Mesenchymal stem cell (in vitro differentiated cells and primary cell): Measurements from ENCODE around the gene LSP1.

Experiments used
- DNase-seq: peaks from one replicate; pipeline ENCODE4 v3.0.0-alpha.2; 2013
- H2AFZ ChIP-seq: one replicate; pipeline ENCODE4 v1.6.1; 2013; ENCODE audit warnings: low read depth, mild to moderate bottlenecking, control low read depth, inconsistent platforms, low read length, moderate library complexity
- H2AK5ac ChIP-seq: 2 replicates; pipeline ENCODE4 v1.6.1; 2013; ENCODE audit warnings: low read length, moderate library complexity, mild to moderate bottlenecking, inconsistent platforms; ENCODE audit not compliant: severe bottlenecking
- H2BK120ac ChIP-seq: one replicate; pipeline ENCODE4 v1.6.1; 2013; ENCODE audit warnings: low read depth, mild to moderate bottlenecking, inconsistent platforms, low read length, moderate library complexity
- H2BK12ac ChIP-seq, 2 experiments: one replicate each; pipeline ENCODE4 v1.6.1; 2013; ENCODE audit warnings: inconsistent platforms in 2 of 2, low read length in 2 of 2, mild to moderate bottlenecking in 2 of 2, moderate library complexity in 2 of 2, control low read depth in 1 of 2
- H2BK15ac ChIP-seq: one replicate; pipeline ENCODE4 v1.6.1; 2013; ENCODE audit warnings: mild to moderate bottlenecking, low read depth, inconsistent platforms; ENCODE audit not compliant: poor library complexity, severe bottlenecking
- H2BK5ac ChIP-seq: 2 replicates; pipeline ENCODE4 v1.6.1; 2013; ENCODE audit warnings: low read depth, mild to moderate bottlenecking, low read length, control low read depth, inconsistent platforms; ENCODE audit not compliant: poor library complexity, severe bottlenecking
- H3K14ac ChIP-seq, 2 experiments: one replicate each; pipeline ENCODE4 v1.6.1; 2013; ENCODE audit warnings: inconsistent platforms in 2 of 2, low read length in 2 of 2, control low read depth in 1 of 2, mild to moderate bottlenecking in 1 of 2, moderate library complexity in 1 of 2
- H3K18ac ChIP-seq, 2 experiments: one replicate each; pipeline ENCODE4 v1.6.1; 2013; ENCODE audit warnings: inconsistent platforms in 2 of 2, low read length in 2 of 2, control low read depth in 1 of 2, low read depth in 1 of 2, mild to moderate bottlenecking in 1 of 2
- H3K23ac ChIP-seq, 2 experiments: one replicate each; pipeline ENCODE4 v1.6.1; 2013; ENCODE audit warnings: inconsistent platforms in 2 of 2, low read length in 2 of 2, mild to moderate bottlenecking in 2 of 2, moderate library complexity in 2 of 2, control low read depth in 1 of 2
- H3K27ac ChIP-seq: 2 replicates; pipeline ENCODE4 v1.5.1; 2013; ENCODE audit warnings: mild to moderate bottlenecking, moderate library complexity, low read length, control low read depth, inconsistent platforms; ENCODE audit not compliant: poor library complexity, severe bottlenecking
- H3K27me3 ChIP-seq, 2 experiments: 2 replicates each; pipeline versions ENCODE4 v1.6.1 to v1.7.0; 2013; ENCODE audit warnings: low read length in 2 of 2, mild to moderate bottlenecking in 2 of 2, moderate library complexity in 2 of 2, control low read depth in 1 of 2, inconsistent platforms in 1 of 2; ENCODE audit not compliant: control insufficient read depth in 1 of 2, insufficient read depth in 1 of 2
- H3K36me3 ChIP-seq, 2 experiments: 2 replicates each; pipeline versions ENCODE4 v1.6.1 to v1.7.0; 2013; ENCODE audit warnings: low read length in 2 of 2, control low read depth in 1 of 2, inconsistent platforms in 1 of 2, low read depth in 1 of 2, mild to moderate bottlenecking in 1 of 2; ENCODE audit not compliant: insufficient read depth in 2 of 2, control insufficient read depth in 1 of 2
- H3K4ac ChIP-seq, 2 experiments: one replicate each; pipeline ENCODE4 v1.6.1; 2013; ENCODE audit warnings: inconsistent platforms in 2 of 2, low read length in 2 of 2, mild to moderate bottlenecking in 2 of 2, moderate library complexity in 2 of 2, control low read depth in 1 of 2, low read depth in 1 of 2
- H3K4me1 ChIP-seq: 2 replicates; pipeline ENCODE4 v1.6.1; 2013; ENCODE audit warnings: low read depth, low read length, control low read depth; ENCODE audit not compliant: control insufficient read depth, insufficient read depth
- H3K4me2 ChIP-seq: 2 replicates; pipeline ENCODE4 v1.6.1; 2013; ENCODE audit warnings: low read length, mild to moderate bottlenecking, inconsistent platforms; ENCODE audit not compliant: poor library complexity, severe bottlenecking
- H3K4me3 ChIP-seq, 2 experiments: 2 replicates each; pipeline versions ENCODE4 v1.5.1 to v1.7.0; 2013; ENCODE audit warnings: low read length in 2 of 2, mild to moderate bottlenecking in 2 of 2, control low read depth in 1 of 2, low read depth in 1 of 2; ENCODE audit not compliant: insufficient read depth in 1 of 2
- H3K79me1 ChIP-seq: replicated peaks from 2 replicates; pipeline ENCODE4 v1.6.1; 2013; ENCODE audit warnings: mild to moderate bottlenecking, control low read depth, low read length, inconsistent platforms; ENCODE audit not compliant: poor library complexity, severe bottlenecking
- H3K9ac ChIP-seq: 2 replicates; pipeline ENCODE4 v1.7.0; 2013; ENCODE audit warnings: mild to moderate bottlenecking, low read length, moderate library complexity
- H3K9me3 ChIP-seq: 2 replicates; pipeline ENCODE4 v1.7.0; 2013; ENCODE audit warnings: mild to moderate bottlenecking, low read length; ENCODE audit not compliant: control insufficient read depth
- H4K8ac ChIP-seq: one replicate; pipeline ENCODE4 v1.6.1; 2013; ENCODE audit warnings: inconsistent platforms, mild to moderate bottlenecking, low read length, moderate library complexity
- H4K91ac ChIP-seq: one replicate; pipeline ENCODE4 v1.6.1; 2013; ENCODE audit warnings: mild to moderate bottlenecking, low read length, inconsistent platforms
- WGBS: methylation state at CpG from one replicate; pipeline ENCODE4 v1.1.7; 2013; ENCODE audit warnings: mixed read lengths; 5-methylcytosine and 5-hydroxymethylcytosine counted together

LSP1 gene

GRCh38 chr11:1846453-1846932, 6.4 kb upstream of the LSP1 start:
- 93% methylated on average over 9 of the region's 9 CpGs for whole genome bisulfite sequencing

GRCh38 chr11:1847006-1847735, 5.7 kb upstream of the LSP1 start:
- Histone ChIP-seq H3K9me3 (no peaks in the 10 kb centered on the region), H4K8ac (no peak overlapping the region), H3K18ac (no peak overlapping the region), H2BK15ac (no peak overlapping the region), H2AK5ac (no peak overlapping the region), H3K79me1 (no peaks in the 10 kb centered on the region), H3K23ac (no peak overlapping the region), H3K4me3 (no peak overlapping the region), H2BK12ac (peak overlapping the region; percentile 24 to 32), H3K14ac (peak overlapping the region in 1 of 2 experiments; percentile 62), H2BK120ac (no peak overlapping the region), H3K4me2 (no peak overlapping the region), H2BK5ac (no peak overlapping the region), H2AFZ (no peak overlapping the region), H3K9ac (no peak overlapping the region), H3K27me3 (peaks cover 8 to 17% of the 10 kb centered on the region in 2 experiments), H3K4ac (no peak overlapping the region), H3K27ac (no peak overlapping the region), H4K91ac (peak overlapping the region; percentile 43), H3K4me1 (peaks cover 14% of the 10 kb centered on the region), H3K36me3 (no peaks in the 10 kb centered on the region)
- 96% methylated on average over 34 of the region's 34 CpGs for WGBS
- no peak for DNase-seq

More at GRCh38 chr11:1846453-1846932, 6.4 kb upstream of the LSP1 start:
- Histone ChIP-seq H3K79me1 (no peaks in the 10 kb centered on the region), H3K4me2 (no peak overlapping the region), H3K27ac (no peak overlapping the region), H2BK5ac (no peak overlapping the region), H3K14ac (no peak overlapping the region), H4K8ac (no peak overlapping the region), H2BK15ac (no peak overlapping the region), H3K9me3 (no peaks in the 10 kb centered on the region), H3K4ac (no peak overlapping the region), H3K4me3 (no peak overlapping the region), H2AFZ (no peak overlapping the region), H2BK120ac (no peak overlapping the region), H3K36me3 (no peaks in the 10 kb centered on the region), H3K9ac (no peak overlapping the region), H3K27me3 (peaks cover 8 to 17% of the 10 kb centered on the region in 2 experiments), H2AK5ac (no peak overlapping the region), H3K23ac (no peak overlapping the region), H3K18ac (no peak overlapping the region), H4K91ac (peak overlapping the region; percentile 22), H2BK12ac (peak overlapping the region; percentile 12 to 43), H3K4me1 (peaks cover 14% of the 10 kb centered on the region)
- DNase-seq = no peak

GRCh38 chr11:1847926-1848639, 4.8 kb upstream of the LSP1 start:
- Histone ChIP-seq H2BK12ac (peak overlapping the region in 1 of 2 experiments; percentile 24), H3K9ac (no peak overlapping the region), H3K27me3 (peaks cover 8 to 17% of the 10 kb centered on the region in 2 experiments), H2BK5ac (no peak overlapping the region), H3K4me1 (peaks cover 14% of the 10 kb centered on the region), H3K9me3 (no peaks in the 10 kb centered on the region), H3K4me2 (no peak overlapping the region), H3K18ac (no peak overlapping the region), H4K91ac (peak overlapping the region; percentile 55), H3K27ac (no peak overlapping the region), H2BK120ac (no peak overlapping the region), H3K4ac (peak overlapping the region in 1 of 2 experiments; percentile 67), H3K79me1 (no peaks in the 10 kb centered on the region), H3K14ac (no peak overlapping the region), H3K23ac (no peak overlapping the region), H3K36me3 (no peaks in the 10 kb centered on the region), H2AK5ac (no peak overlapping the region), H2AFZ (no peak overlapping the region), H2BK15ac (peak overlapping the region; percentile 15), H4K8ac (no peak overlapping the region), H3K4me3 (no peak overlapping the region)
- no peak for DNase-seq
- WGBS = 88% methylated on average over 17 of the region's 18 CpGs
